Mesothelial cell of epicardium (in vitro differentiated cells): Measurements from ENCODE around the gene FADS1. TPM values are rescaled to one million over a fixed set of nuclear protein-coding genes. Genes with fewer than 3 reads are reported as not detected.

Experiments used
- DNase-seq, 2 experiments: peaks; one replicate each; pipeline ENCODE4 v3.0.0; 2021; ENCODE audit warnings: low spot score in 2 of 2; ENCODE audit not compliant: unreplicated experiment in 2 of 2
- H3K27ac Mint-ChIP-seq: 2 replicates; pipeline ENCODE4 v1.8.0; 2021; ENCODE audit warnings: mixed read lengths
- H3K27me3 Mint-ChIP-seq: 2 replicates; pipeline ENCODE4 v1.8.0; 2021; ENCODE audit warnings: low read depth, mixed read lengths
- H3K36me3 Mint-ChIP-seq: 2 replicates; pipeline ENCODE4 v1.8.0; 2021; ENCODE audit warnings: mixed read lengths
- H3K4me1 Mint-ChIP-seq: 2 replicates; pipeline ENCODE4 v1.8.0; 2021; ENCODE audit warnings: mixed read lengths
- H3K4me3 Mint-ChIP-seq: 2 replicates; pipeline ENCODE4 v1.8.0; 2021; ENCODE audit warnings: mild to moderate bottlenecking, moderate library complexity, mixed read lengths
- H3K9me3 Mint-ChIP-seq: 2 replicates; pipeline ENCODE4 v1.8.0; 2021; ENCODE audit warnings: mixed read lengths
- CTCF ChIP-seq: fragments of 200-600 bp; sonication (generic); IDR thresholded peaks from one replicate; pipeline ENCODE4 v1.5.0; 2021; ENCODE audit warnings: antibody characterized with exemption; ENCODE audit not compliant: unreplicated experiment
- total RNA-seq: library from RNA; stranded (reverse); gene quantifications from 3 replicates; pipeline ENCODE4 v1.2.1, GENCODE V29; 2021

FADS1 gene
- total RNA-seq, 1 donor from 2014 or later = 115 TPM

- Mint-ChIP-seq H3K4me3 (peak overlapping the region; percentile 93), H3K9me3 (no peaks in the 10 kb centered on the region), H3K27ac (peak overlapping the region; percentile 99), H3K4me1 (peaks cover 17% of the 10 kb centered on the region), H3K27me3 (no peaks in the 10 kb centered on the region), H3K36me3 (peaks cover 20% of the 10 kb centered on the region)
- TF ChIP-seq CTCF = no peak
- DNase-seq = peak; percentile 45 to 67
These were observed 740 bp downstream of the FADS1 start for GRCh38 chr11:61815790-61816735.

- H3K36me3 Mint-ChIP-seq = peaks cover 25% of the 10 kb centered on the region
- H3K27ac Mint-ChIP-seq = peak overlapping the region; percentile 99
- DNase-seq = peak; percentile 77 to 86
- peak overlapping the region; percentile 93 for H3K4me3 Mint-ChIP-seq
- H3K9me3 Mint-ChIP-seq = no peaks in the 10 kb centered on the region
- peaks cover 17% of the 10 kb centered on the region for H3K4me1 Mint-ChIP-seq
- no peaks in the 10 kb centered on the region for H3K27me3 Mint-ChIP-seq
- no peak for TF ChIP-seq CTCF
These were observed 1.6 kb downstream of the FADS1 start for GRCh38 chr11:61814958-61815789.

GRCh38 chr11:61814247-61814957 is 2.4 kb downstream of the FADS1 start:
- no peak for TF ChIP-seq CTCF
- Mint-ChIP-seq H3K27ac (peak overlapping the region; percentile 99), H3K27me3 (no peaks in the 10 kb centered on the region), H3K9me3 (no peaks in the 10 kb centered on the region), H3K36me3 (peaks cover 30% of the 10 kb centered on the region), H3K4me3 (peak overlapping the region; percentile 93), H3K4me1 (peaks cover 17% of the 10 kb centered on the region)
- DNase-seq = no peak

GRCh38 chr11:61812736-61813411 is 3.9 kb downstream of the FADS1 start:
- no peak overlapping the region for H3K4me3 Mint-ChIP-seq
- no peak for DNase-seq
- H3K36me3 Mint-ChIP-seq = peaks cover 38% of the 10 kb centered on the region
- no peak overlapping the region for H3K27ac Mint-ChIP-seq
- no peak for TF ChIP-seq CTCF
- H3K27me3 Mint-ChIP-seq = no peaks in the 10 kb centered on the region
- no peaks in the 10 kb centered on the region for H3K9me3 Mint-ChIP-seq
- peaks cover 15% of the 10 kb centered on the region for H3K4me1 Mint-ChIP-seq

GRCh38 chr11:61811831-61812230 is 5.0 kb downstream of the FADS1 start:
- no peaks in the 10 kb centered on the region for H3K27me3 Mint-ChIP-seq
- no peak overlapping the region for H3K27ac Mint-ChIP-seq
- peaks cover 7% of the 10 kb centered on the region for H3K4me1 Mint-ChIP-seq
- H3K4me3 Mint-ChIP-seq = no peak overlapping the region
- TF ChIP-seq CTCF = no peak
- peaks cover 45% of the 10 kb centered on the region for H3K36me3 Mint-ChIP-seq
- no peak for DNase-seq
- no peaks in the 10 kb centered on the region for H3K9me3 Mint-ChIP-seq
